IPS-NIHi7 (cell line): ENCODE measurements around the gene PDE6B.

Experiments
- DNase-seq: peaks from one replicate; pipeline ENCODE4 v3.0.0; 2012; ENCODE audit warnings: mixed read lengths; ENCODE audit errors: extremely low spot score

PDE6B gene

DNA sequence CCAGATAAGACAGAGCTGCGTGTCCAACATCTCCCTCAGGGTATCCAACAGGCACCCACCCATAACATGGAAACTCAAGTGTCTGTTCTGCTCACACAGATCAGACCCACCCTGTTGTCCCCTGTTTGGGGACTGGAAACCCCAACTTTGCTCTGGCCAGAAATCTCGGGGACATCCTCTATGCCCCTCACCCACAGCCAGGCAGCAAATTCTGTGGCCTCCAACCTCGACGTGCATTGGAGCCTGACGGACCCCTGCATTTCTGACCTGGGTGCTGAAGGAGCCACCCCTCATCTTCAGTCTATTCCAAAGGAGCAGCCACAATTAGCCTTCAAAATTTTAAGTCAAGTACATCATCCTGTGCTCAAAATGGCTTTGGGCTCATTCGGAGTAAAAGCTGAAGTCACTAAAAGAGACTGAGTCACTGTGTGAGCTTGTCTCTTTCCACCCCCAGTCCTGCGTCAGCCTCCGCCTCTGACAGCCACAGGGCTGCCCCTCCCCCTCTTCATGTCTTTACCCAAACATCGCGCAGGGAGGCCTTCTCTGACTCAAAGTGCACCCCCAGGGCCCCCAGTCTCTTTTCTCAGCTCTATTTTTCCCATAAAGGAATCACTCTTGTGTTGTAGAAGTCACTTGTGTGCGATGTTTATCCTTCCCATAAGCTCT lies 24.4 kb upstream of the PDE6B start:
- peak; percentile 13 for DNase-seq

DNA sequence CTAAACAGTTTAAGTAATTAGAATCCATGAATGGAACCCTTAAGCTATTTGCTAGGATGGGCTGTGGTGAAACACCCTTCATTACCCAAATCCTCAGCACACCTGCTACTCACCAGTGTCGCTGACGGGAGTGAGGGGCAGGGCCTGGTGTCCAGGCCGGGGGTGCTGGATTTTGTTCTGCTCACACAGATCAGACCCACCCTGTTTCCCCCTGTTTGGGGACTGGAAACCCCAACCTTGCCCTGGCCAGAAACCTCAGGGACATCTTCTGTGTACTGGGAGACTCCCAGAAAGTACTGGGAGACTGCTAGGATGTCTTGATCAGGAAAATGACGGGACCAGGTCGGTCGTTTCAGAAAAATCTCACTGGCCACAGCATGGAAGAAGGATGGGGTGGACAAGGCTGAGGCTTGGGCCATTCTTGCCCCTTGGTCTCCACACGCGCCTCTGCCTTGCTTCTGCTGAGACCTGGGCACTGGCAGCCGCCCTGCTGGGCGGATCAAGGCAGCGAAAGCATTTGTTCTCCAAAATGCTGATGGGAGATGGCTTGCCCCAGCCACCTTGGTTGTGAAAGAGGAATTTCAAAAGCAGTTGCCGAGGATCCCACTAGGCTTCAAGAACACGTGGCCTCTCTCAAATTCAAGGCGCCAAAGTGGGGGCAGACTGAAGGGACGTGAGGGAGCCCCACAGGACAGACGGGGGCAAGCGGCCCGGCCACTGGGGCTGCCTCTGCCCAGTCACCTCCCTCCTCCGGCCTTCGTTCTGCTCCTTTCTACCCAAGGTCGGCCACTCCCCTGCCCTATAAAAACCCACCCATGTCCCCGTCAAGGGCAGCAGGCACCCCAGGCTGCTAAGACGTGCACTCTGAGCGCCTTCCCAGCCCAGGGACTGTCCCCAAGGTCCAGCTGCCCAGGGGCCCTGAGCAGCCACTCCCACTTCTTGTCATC lies 23.5 kb upstream of the PDE6B start:
- DNase-seq, result peak; percentile 6

DNA sequence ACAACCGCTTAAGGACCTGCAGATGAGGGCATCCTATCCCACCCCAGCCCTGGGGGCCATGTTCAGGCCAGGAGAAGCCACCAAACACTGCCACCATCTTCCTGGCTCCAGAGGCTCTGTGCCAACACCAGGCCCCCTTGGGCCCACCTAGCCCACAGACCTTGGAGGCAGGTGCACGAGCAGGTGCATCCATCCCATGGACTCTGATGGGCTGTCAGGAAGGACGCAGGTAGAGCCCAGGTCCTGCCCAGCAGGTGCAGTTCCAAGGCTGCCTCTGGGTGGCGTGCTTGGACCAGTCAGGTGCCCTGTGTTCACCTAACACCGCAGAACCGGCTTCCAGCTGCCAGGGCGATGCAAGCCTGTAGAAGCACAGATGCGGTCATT lies 22.8 kb upstream of the PDE6B start:
- peak; percentile 96 for DNase-seq

DNA sequence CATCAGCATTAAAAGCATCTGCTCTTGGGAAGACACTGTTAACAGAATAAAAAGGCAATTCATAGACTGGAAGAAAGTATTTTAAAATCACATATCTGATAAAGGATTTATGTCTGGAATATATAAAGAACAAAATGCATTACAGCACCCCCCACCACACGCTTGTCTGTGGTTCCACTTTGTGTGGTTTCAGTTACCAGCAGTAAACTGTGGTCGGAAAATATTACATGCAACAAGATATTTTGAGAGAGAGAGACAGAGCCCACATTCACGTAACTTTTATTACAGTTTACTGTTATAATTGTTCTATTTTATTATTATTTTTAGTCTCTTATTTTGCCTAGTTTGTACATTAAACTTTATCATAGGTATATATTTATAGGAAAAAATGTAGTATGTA lies 21.2 kb upstream of the PDE6B start:
- no peak for DNase-seq

DNA sequence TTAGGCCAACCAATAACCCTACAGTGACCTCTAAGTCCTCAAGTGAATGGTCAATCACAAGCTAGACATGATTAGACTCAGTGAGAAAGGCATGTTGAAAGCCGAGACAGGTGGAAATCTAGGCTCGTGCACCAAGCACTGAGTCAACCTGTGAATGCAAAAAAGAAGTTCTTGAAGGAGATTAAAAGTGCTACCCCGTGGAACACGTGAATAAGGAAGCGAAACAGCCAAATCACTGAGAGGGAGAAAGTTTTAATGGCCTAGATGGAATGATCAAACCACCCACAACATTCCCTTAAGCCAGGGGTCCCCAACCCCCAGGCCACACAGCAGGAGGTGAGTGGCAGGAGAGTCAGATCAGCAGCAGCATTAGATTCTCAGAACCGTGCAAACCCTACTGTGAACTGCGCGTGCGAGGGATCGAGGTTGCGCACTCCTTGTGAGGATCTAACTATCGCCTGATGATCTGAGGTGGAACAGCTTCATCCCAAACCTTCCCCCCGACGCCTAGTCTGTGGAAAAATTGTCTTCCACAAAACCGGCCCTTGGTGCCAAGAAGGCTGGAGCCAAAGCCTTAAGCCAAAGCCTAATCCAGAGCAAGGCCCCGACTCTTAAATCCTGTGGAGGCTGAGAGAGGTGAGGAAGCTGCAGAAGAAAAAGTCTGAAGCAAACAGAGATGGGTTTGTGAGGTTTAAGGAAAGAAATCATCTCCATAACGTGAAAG lies 19.5 kb upstream of the PDE6B start:
- no peak for DNase-seq

DNA sequence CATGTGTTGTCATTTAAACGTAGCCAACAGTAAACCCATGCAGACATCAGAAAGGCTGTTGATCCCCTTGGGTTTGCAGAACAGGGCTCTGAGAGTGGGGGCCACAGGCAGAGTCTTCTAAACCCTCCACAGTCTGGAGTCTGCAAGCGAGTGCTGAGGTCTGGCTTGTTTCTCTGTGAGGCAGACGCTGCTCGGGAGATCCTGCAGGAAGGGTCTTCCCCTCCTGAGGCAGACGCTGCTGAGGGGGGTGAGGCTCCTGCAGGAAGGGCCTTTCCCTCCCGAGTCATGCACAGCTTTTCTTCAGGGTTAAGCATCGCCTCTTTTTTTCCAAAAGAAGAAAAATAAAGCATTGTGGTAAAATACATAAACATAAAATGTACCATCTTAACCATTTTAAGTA lies 17.1 kb upstream of the PDE6B start:
- DNase-seq, result peak; percentile 15

DNA sequence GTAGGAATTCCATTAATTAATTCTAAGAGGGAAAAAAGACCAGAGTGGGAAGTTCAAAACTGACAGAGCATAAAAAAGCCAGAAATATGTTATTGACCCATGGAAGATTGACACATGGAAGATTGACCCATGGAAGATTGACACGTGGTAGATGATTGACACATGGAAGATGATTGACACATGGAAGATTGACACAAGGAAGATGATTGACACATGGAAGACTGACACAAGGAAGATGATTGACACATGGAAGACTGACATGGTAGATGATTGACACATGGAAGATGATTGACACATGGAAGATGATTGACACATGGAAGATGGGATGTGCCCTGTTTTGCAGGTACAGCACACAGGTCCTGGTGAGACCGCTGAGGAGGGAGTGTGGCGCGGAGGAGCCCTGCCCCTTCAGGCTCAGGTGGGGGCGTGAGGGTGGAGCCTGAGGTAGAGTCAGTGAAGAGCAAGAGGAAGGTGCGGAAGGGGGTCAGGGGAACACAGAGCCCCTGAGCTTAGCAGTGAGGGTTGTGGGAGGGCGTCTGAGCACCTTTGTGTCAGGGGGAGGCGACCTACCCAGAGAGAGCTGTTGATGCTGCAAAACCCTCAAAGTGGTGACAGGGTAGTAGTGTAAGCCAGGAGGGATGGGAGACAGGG lies 15.8 kb upstream of the PDE6B start:
- DNase-seq, result peak; percentile 12

DNA sequence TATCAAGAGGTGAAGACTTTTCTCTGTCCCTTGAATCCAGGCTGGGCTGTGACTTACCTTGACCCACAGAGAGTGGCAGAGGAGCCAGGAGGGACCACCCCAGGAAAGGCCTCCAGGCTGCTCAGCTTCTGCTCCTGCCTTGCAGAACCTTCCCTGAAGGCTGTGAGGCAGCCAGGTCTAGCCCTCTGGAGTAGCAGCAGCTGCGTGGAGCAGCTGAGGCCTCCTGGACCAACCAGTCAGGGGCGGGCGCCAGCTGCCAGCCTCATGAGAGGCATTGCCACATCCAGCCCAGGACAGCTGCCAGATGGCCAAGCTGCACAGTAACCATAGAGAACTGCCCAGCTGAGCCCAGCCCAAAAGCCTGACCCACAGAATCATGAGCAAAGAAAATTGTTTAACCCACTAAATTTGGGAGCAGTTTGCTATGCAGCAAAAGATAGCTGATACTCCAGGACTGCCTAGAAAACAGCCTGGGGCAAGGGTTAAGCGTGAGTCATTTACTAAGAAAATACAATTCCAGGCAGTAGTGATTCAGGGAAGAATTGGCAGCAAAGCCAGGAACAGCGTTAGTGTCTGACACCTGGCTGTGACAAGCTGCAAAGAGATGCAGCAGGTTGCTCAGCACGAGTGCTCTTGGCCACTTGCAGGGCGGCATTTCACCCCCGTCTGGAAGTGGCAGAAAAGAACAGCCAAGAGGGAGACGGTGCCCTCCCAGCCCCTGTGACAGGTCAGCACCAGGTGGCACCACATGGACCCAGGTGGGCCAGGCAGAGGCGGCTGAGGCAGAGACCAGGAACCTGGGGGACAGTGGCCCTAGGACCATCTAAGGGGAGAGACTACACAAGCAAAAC lies 14.7 kb upstream of the PDE6B start:
- peak; percentile 8 for DNase-seq

DNA sequence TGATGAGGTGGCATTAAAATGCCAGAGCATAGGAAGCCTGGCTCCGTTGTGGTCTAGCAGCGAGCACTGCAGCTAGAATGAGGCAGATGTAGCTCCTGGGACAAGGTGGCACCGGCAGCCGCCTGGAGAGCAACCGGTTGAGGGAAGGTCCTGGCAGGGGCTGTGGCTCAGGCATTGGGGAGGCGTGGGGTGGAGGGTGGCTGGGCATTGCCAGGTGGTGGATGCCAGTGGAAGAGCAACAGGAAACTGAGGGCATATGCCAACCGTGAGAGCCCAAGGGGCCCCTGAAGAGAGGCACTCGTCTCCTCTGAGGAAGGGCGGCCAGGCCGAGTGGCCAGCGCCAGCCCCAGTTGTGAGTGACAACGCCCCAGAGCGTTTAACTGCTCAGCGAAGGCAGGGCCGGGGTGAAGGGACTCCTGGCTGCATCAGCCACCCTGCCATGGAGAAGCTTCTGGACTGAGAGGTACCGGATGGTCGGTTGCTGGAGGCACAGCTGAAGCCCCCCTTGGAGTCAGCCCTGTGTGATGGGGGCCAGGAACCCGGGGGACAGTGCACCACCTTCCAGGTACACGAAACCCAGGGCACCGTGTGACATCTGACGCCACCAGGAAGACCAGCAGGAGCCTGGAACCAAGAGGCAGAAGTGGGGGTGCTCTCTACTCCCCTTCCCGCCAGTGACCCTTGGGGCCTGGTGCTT lies 13.2 kb upstream of the PDE6B start:
- no peak for DNase-seq

DNA sequence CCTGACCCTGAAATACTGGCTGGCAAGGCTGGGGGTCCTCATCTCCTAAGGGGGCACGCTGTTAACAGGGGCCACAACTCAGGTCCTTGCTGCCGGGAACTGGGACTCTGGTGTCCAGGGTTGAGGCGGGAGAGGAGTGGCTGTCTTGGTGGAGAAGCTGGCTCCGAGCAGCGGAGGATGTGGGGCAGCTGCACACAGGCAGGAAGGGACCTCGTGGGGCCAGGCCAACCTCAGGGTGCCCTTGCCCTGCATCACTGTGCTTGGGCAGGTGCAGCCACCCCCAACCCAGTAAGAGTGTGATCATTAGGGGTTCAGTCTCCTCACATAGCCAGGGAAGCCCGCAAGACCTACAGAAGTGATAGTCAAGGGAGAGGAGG lies 12.6 kb upstream of the PDE6B start:
- no peak for DNase-seq

DNA sequence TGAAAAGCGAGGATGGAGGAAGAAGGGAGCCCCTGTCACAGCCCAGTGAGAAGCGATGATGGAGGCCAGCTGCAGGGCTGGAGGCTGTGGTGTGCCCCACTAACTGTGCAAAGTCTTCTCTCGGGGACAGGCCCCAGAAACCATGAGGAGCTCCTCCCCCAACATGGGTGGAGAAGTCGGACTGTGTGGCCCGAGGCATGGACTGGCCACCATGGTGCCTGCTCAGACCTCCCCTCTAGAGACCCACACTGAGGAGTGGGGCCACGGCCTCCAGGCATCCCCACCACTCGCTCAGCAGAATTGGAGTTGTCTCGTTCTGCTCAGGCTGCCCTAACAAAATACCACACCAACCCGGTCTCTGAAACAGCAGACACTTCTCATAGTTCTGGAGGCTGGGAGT lies 12.2 kb upstream of the PDE6B start:
- no peak for DNase-seq

DNA sequence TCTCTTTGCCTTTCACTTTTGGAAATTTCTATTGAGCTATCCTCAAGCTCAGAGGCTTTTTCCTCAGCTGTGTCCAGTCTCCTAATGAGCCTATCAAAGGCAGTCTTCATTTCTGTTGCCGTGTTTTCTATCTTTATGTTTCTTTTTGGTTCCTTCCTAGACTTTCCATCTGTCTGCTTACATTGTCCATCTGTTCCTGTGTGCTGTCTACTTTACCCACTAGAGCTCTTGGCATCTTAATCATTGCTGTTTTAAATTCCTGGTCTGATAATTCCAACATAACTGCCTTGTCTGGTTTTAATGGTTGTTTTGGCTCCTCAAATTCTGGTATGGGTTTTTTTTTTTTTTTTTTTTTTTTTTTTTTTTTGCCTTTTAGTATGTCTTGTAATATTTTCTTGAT lies 9.3 kb upstream of the PDE6B start:
- DNase-seq, result no peak

DNA sequence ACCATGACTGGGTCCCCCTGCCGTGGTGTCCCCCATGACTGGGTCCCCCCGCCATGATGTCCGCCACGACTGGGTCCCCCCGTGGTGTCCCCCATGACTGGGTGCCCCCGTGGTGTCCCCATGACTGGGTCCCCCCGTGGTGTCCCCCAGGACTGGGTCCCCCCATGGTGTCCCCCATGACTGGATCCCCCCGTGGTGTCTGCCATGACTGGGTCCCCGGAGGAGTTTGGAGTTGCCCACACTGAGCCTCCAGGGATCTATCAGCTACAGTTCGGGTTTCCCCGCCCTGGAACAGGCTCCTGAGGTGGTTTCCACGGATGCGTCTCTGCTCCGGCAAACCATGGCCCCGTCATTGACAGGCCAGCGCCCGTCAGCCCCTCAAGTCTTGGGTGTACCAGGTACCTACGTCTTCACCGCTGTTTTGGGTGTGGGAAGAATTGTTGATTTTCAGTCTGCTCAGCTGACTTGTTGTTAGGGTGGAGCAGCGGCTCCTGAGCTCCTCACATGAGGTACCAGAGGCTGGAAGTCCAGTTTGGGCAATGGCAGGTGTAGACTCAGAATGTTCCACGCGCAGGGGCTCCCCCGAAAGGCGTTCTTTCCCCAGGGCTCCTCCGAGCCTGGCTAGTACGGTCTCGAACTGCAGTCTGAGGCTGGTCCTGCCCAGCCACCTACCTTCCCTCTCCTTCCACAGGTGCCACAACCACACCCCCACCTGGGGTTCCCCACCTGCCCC lies 8.3 kb upstream of the PDE6B start:
- DNase-seq, result no peak

DNA sequence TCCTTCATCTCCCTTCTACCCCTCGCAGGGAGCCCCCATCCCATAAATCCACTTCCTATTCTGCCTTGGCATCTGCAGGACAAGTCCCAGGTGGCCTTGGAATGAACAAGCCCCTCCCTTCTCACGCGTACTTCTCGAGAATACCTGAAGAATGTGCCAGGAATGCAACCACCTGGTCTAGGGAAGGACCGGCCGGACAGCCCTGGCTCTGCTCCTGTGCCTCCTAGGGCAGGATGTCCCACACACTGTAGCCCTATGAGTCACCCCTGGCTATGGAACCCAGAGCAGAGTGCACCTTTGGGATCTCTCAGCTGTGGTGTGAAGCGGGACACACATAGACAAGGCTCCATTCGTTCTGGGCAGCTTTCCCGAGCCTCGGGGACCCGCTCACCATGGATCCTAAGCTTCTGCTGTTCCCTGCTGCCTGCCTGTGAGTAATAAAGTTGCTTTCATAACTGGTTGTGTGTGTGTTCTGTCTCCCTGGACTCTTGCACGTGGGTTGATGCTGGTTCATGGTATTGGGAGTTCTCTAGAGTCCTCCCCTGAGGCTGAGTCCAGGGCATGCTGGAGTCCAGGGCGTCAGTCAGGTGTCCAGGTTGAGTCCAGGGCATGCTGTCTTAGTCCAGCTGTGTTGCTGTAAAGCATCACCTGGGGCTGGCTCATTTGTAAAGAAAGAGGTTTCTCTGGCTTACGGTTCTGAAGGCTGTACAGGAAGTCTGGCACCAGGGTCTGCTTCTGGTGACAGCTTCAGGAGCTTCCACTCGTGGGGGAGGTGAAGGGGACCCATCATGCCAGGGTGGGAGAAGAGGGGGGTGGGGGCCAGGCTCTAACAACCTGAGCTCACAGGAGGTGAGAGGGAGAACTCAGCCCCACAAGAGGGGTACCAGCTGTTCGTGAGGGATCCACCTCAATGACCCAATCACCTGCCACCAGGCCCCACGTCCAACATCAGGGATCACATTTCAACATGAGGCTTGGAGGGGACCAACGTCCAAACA lies 7.4 kb upstream of the PDE6B start:
- peak; percentile 49 for DNase-seq

DNA sequence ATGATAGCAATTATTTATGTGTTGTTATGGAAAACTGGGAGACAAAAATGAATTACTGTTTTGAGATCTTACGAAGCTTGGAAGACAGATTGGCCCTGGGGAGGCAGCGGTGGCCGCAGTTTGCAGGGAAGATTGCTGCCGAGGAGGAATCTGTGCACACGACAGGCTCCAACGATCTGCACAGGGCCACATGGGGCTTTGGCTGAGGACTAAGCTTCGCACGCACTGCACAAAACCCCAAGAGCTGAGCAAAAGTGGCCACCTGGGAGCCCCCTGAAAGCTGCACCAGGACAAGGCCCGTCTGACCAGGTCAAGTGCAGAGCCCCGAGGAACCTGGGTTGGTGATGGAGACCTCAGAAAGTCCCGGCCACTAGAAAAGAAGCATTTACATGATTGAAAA lies 5.2 kb upstream of the PDE6B start:
- DNase-seq, result no peak

DNA sequence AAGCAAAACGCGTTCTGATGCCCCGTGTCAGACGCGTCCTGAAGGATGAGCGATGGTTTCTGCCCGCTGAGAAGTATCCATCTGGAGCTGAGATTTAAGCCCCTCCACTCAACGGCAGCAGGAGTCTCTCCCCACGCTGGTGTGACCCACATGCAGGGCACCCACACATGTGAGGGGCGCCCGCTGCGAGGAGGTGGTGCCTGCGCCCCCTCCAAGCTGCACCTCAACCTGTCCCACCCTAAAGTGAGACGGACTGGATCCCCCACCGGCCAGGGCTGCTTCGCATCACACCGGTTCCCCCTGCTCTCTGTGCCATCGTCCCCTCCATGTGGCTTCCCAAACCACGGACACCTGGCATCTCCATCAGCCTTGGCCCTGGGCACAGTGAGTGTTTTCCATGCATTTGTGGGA lies 4.5 kb upstream of the PDE6B start:
- no peak for DNase-seq

DNA sequence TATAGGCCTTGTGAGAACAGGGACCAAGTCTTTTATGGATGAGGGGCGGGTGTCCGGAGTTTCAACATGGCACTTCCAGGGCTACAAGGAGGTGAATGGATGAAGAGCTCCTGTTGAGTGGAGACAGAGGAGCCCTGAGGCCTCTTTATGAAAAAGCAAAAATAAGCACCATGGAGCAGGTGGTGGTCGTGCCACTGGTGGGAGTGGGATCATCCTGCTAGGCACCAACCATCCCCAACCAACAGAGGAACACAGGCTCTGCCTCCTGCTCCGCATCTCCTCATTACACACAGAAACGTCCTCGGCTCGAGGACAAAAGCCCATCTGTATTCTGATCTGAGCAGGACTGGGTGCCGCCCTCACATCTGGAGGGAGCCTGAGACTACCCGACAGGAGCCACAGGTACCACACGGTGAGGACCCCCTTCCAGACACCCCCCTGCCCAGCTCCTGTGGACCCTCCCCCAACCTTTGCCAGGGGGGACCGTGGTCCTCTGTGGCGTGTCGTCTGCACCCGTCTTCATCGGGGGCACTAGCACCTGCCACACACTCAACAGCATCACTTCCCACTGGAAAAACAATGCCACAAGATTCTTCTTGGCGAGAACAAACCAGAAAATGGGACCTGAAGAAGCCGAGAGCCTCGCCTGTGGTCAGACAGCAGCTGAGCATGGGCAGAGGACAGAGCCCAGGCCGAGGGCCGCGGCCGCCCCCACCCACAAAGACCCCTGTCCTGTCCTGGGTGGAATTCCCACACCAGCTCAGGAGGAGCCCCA lies 3.9 kb upstream of the PDE6B start:
- DNase-seq, result peak; percentile 8
